ENCODE results near the gene HOXC10.

HOXC10 gene

GRCh38 chr12:53977596-53978445, 7.1 kb upstream of the HOXC10 start:
- DNase-seq (ENCODE audit: low read depth, low spot score), result no peak

- no peak for DNase-seq (ENCODE audit: low read depth, low spot score)
These were observed 6.2 kb upstream of the HOXC10 start for GRCh38 chr12:53978477-53979356.

- no peak for DNase-seq (ENCODE audit: low read depth, low spot score)
These were observed 4.7 kb upstream of the HOXC10 start for GRCh38 chr12:53980104-53980801.

- DNase-seq (ENCODE audit: low read depth, low spot score), result no peak
These were observed 4.0 kb upstream of the HOXC10 start for GRCh38 chr12:53980802-53981496.

- no peak for DNase-seq (ENCODE audit: low read depth, low spot score)
These were observed 3.0 kb upstream of the HOXC10 start for GRCh38 chr12:53981634-53982565.

- DNase-seq (ENCODE audit: low read depth, low spot score), result no peak
These were observed 2.0 kb upstream of the HOXC10 start for GRCh38 chr12:53982648-53983567.

- no peak for DNase-seq (ENCODE audit: low read depth, low spot score)
These were observed 1.4 kb upstream of the HOXC10 start for GRCh38 chr12:53983568-53983949.

- DNase-seq (ENCODE audit: low read depth, low spot score), result no peak
These were observed 885 bp upstream of the HOXC10 start for GRCh38 chr12:53983950-53984572.

- no peak for DNase-seq (ENCODE audit: low read depth, low spot score)
These were observed 697 bp downstream of the HOXC10 start for GRCh38 chr12:53985692-53985993.

GRCh38 chr12:53985994-53986685, 1.2 kb downstream of the HOXC10 start:
- DNase-seq (ENCODE audit: low read depth, low spot score), result no peak

GRCh38 chr12:53986686-53987483, 1.9 kb downstream of the HOXC10 start:
- no peak for DNase-seq (ENCODE audit: low read depth, low spot score)

GRCh38 chr12:53987787-53988230, 2.9 kb downstream of the HOXC10 start:
- DNase-seq (ENCODE audit: low read depth, low spot score), result no peak

GRCh38 chr12:53988541-53989226, 3.7 kb downstream of the HOXC10 start:
- no peak for DNase-seq (ENCODE audit: low read depth, low spot score)

GRCh38 chr12:53989227-53990113, 4.5 kb downstream of the HOXC10 start:
- no peak for DNase-seq (ENCODE audit: low read depth, low spot score)

GRCh38 chr12:53990311-53991076, 5.5 kb downstream of the HOXC10 start:
- no peak for DNase-seq (ENCODE audit: low read depth, low spot score)

All from activated CD4-positive, CD25-positive, alpha-beta regulatory T cell treated with anti-CD3 and anti-CD28 coated beads, Interleukin-2, amount 50 U/mL, for 16 hours (primary cell).